ENCODE results near the gene FAM222A.

The FAM222A gene

DNA sequence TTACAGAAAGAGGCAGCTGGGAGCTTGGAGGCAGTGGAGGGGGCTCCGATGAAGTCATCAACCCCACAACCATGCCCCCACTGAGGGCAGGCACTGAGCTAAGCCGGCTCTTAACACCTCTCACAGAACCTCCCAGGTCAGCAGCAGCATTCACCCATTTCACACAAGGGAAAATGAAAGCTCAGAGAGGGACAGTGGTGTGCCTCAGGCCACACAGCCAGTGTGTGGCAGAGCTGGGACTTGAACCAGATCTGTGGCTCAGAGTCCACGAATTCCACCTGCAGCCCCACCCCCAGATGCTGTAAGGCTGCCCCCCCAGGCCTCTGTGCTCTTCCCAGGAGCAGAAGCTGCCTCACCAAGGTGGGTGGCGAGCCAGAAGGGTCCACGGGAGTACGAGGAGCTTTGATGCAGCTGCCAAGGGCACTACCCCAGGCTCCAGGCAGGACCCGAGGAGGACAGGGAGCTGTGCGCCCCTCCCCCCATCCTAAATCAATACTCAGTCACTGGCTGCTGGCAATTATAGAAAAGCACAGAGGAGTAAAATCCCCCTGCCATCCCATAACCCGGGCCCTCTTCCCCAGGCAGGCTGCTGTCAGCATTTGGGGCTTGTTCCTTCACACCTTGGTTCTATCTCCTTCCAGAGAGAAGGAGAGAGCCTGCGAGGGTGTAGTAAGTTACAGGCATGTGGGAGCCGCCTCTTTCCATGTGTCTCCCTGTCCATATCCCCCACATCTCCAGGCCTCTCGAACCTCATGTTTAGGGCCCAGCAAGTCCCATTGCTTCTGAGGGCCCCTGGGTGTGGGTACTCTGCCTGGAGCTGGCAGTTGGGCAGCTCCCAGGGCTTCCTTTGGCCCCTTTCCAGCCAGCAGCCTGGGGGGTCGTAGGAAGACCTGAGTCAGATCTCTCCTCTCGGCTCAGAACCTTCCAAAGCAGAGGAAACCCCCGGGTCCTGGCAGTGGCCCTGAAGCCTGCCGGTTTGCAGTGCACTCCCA lies 47.6 kb downstream of the FAM222A start:
- H3K27me3 ChIP-seq (ENCODE audit: control insufficient read depth, insufficient read depth, low read length): no peaks in the 10 kb centered on the region

DNA sequence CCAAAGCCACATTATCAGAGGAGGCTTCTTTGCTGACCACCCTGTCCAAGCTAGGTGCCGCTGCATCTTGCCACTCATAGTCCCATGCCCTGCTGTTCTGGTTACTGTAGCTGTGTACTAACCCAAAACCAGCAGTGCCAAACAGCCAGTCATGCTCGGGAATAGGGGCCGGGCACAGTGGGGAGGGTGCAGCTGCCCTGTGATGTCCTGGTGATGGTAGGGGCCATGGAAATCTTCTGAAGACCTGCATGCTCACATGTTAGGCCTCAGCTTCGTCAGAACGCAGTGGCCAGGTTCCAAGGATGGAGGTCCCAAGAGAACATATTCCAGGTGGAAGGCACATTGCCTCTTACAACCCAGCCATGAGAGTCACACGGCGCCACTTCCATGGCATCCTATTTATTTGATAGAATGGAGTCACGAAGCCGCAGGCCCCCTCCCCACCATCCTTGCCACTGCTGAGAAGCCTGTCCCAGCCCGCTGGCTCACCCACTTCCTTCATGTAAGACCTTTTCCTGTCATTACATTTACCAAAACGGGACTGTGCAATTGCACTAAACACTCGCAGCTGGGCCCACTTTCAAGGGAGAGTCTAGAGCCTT lies 48.5 kb downstream of the FAM222A start:
- Histone ChIP-seq H3K36me3 (ENCODE audit: control insufficient read depth, low read depth, low read length) (no peaks in the 10 kb centered on the region), H3K4me1 (ENCODE audit: control insufficient read depth, low read depth, low read length) (no peaks in the 10 kb centered on the region), H3K9me3 (ENCODE audit: control insufficient read depth, low read depth, low read length) (no peaks in the 10 kb centered on the region), H3K9ac (ENCODE audit: low read length) (no peak overlapping the region), H3K27me3 (ENCODE audit: control insufficient read depth, insufficient read depth, low read length) (no peaks in the 10 kb centered on the region), H3K27ac (ENCODE audit: low read length) (no peak overlapping the region), H3K4me3 (ENCODE audit: low read length) (no peak overlapping the region)

More for the DNA sequence above, 47.6 kb downstream of the FAM222A start:
- no peaks in the 10 kb centered on the region for H3K9me3 ChIP-seq (ENCODE audit: control insufficient read depth, low read depth, low read length)
- no peak overlapping the region for H3K4me3 ChIP-seq (ENCODE audit: low read length)
- H3K4me1 ChIP-seq (ENCODE audit: control insufficient read depth, low read depth, low read length): no peaks in the 10 kb centered on the region
- no peaks in the 10 kb centered on the region for H3K36me3 ChIP-seq (ENCODE audit: control insufficient read depth, low read depth, low read length)
- H3K27ac ChIP-seq (ENCODE audit: low read length): no peak overlapping the region
- no peak overlapping the region for H3K9ac ChIP-seq (ENCODE audit: low read length)

DNA sequence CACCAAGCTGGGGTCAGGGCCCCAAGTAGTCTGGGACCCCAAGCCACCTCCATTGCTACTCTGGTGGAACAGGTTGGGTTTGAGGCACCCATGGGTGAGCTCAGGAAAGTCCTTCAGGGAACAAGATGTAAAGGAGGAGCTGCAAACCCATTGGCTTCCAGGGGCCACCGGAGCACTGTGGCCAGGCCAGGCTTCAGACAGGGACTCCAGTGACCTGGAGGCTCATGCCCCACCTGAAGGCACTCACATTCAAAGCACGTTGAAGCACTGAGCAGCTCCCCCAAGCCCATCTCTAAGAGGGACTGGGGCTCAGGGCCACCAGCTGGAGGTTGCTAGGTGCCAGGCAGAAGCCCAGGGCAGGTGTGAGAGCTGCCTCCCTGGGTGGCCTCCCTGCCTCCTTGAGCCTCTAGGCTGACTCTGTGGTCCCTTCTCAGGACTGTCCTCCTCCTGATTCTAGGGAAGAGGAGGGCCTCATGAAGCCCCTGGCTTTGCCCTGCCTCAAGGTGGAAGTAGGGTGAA lies 49.1 kb downstream of the FAM222A start:
- Histone ChIP-seq H3K4me3 (ENCODE audit: low read length) (no peak overlapping the region), H3K36me3 (ENCODE audit: control insufficient read depth, low read depth, low read length) (no peaks in the 10 kb centered on the region), H3K27ac (ENCODE audit: low read length) (no peak overlapping the region), H3K27me3 (ENCODE audit: control insufficient read depth, insufficient read depth, low read length) (no peaks in the 10 kb centered on the region), H3K4me1 (ENCODE audit: control insufficient read depth, low read depth, low read length) (no peaks in the 10 kb centered on the region), H3K9me3 (ENCODE audit: control insufficient read depth, low read depth, low read length) (no peaks in the 10 kb centered on the region), H3K9ac (ENCODE audit: low read length) (no peak overlapping the region)

GRCh38 chr12:109763201-109763841 lies 49.7 kb downstream of the FAM222A start:
- no peak overlapping the region for H3K27ac ChIP-seq (ENCODE audit: low read length)
- no peaks in the 10 kb centered on the region for H3K4me1 ChIP-seq (ENCODE audit: control insufficient read depth, low read depth, low read length)
- no peak overlapping the region for H3K9ac ChIP-seq (ENCODE audit: low read length)
- H3K9me3 ChIP-seq (ENCODE audit: control insufficient read depth, low read depth, low read length): no peaks in the 10 kb centered on the region
- H3K36me3 ChIP-seq (ENCODE audit: control insufficient read depth, low read depth, low read length): no peaks in the 10 kb centered on the region
- no peaks in the 10 kb centered on the region for H3K27me3 ChIP-seq (ENCODE audit: control insufficient read depth, insufficient read depth, low read length)
- no peak overlapping the region for H3K4me3 ChIP-seq (ENCODE audit: low read length)

DNA sequence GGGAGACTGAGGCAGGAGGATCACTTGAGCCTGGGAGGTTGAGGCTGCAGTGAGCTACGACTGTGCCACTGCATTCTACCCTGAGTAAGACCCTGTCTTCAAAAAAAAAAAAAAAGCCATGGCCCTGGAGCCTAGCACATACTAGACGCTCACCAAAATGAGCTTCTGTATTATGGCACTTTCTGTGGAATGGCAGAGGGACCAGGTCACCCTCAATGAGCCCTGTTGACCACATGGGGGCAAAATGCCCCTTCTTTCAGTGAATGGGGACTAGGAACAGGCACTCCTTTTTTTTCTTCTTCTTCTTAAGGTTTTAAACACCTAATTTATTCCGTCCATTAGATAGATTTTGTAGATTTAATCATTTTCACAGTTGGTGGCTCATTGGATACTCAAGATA lies 50.5 kb downstream of the FAM222A start:
- no peak overlapping the region for H3K9ac ChIP-seq (ENCODE audit: low read length)
- H3K36me3 ChIP-seq (ENCODE audit: control insufficient read depth, low read depth, low read length): no peaks in the 10 kb centered on the region
- no peaks in the 10 kb centered on the region for H3K9me3 ChIP-seq (ENCODE audit: control insufficient read depth, low read depth, low read length)
- H3K27me3 ChIP-seq (ENCODE audit: control insufficient read depth, insufficient read depth, low read length): no peaks in the 10 kb centered on the region
- H3K4me1 ChIP-seq (ENCODE audit: control insufficient read depth, low read depth, low read length): no peaks in the 10 kb centered on the region
- H3K4me3 ChIP-seq (ENCODE audit: low read length): no peak overlapping the region
- H3K27ac ChIP-seq (ENCODE audit: low read length): no peak overlapping the region

GRCh38 chr12:109764776-109765445 lies 51.3 kb downstream of the FAM222A start:
- no peak overlapping the region for H3K27ac ChIP-seq (ENCODE audit: low read length)
- no peak overlapping the region for H3K9ac ChIP-seq (ENCODE audit: low read length)
- no peaks in the 10 kb centered on the region for H3K27me3 ChIP-seq (ENCODE audit: control insufficient read depth, insufficient read depth, low read length)
- H3K4me1 ChIP-seq (ENCODE audit: control insufficient read depth, low read depth, low read length): no peaks in the 10 kb centered on the region
- no peaks in the 10 kb centered on the region for H3K36me3 ChIP-seq (ENCODE audit: control insufficient read depth, low read depth, low read length)
- H3K4me3 ChIP-seq (ENCODE audit: low read length): no peak overlapping the region
- no peaks in the 10 kb centered on the region for H3K9me3 ChIP-seq (ENCODE audit: control insufficient read depth, low read depth, low read length)

GRCh38 chr12:109765446-109765810 lies 51.8 kb downstream of the FAM222A start:
- no peak overlapping the region for H3K27ac ChIP-seq (ENCODE audit: low read length)
- no peaks in the 10 kb centered on the region for H3K27me3 ChIP-seq (ENCODE audit: control insufficient read depth, insufficient read depth, low read length)
- H3K4me1 ChIP-seq (ENCODE audit: control insufficient read depth, low read depth, low read length): no peaks in the 10 kb centered on the region
- no peak overlapping the region for H3K4me3 ChIP-seq (ENCODE audit: low read length)
- H3K9me3 ChIP-seq (ENCODE audit: control insufficient read depth, low read depth, low read length): no peaks in the 10 kb centered on the region
- no peaks in the 10 kb centered on the region for H3K36me3 ChIP-seq (ENCODE audit: control insufficient read depth, low read depth, low read length)
- no peak overlapping the region for H3K9ac ChIP-seq (ENCODE audit: low read length)

GRCh38 chr12:109766251-109766778 lies 52.7 kb downstream of the FAM222A start:
- no peaks in the 10 kb centered on the region for H3K9me3 ChIP-seq (ENCODE audit: control insufficient read depth, low read depth, low read length)
- H3K9ac ChIP-seq (ENCODE audit: low read length): no peak overlapping the region
- H3K4me1 ChIP-seq (ENCODE audit: control insufficient read depth, low read depth, low read length): no peaks in the 10 kb centered on the region
- H3K27ac ChIP-seq (ENCODE audit: low read length): no peak overlapping the region
- H3K4me3 ChIP-seq (ENCODE audit: low read length): no peak overlapping the region
- no peaks in the 10 kb centered on the region for H3K27me3 ChIP-seq (ENCODE audit: control insufficient read depth, insufficient read depth, low read length)
- no peaks in the 10 kb centered on the region for H3K36me3 ChIP-seq (ENCODE audit: control insufficient read depth, low read depth, low read length)

- no peaks in the 10 kb centered on the region for H3K36me3 ChIP-seq (ENCODE audit: control insufficient read depth, low read depth, low read length)
- H3K9ac ChIP-seq (ENCODE audit: low read length): no peak overlapping the region
- no peak overlapping the region for H3K27ac ChIP-seq (ENCODE audit: low read length)
- no peaks in the 10 kb centered on the region for H3K4me1 ChIP-seq (ENCODE audit: control insufficient read depth, low read depth, low read length)
- H3K9me3 ChIP-seq (ENCODE audit: control insufficient read depth, low read depth, low read length): no peaks in the 10 kb centered on the region
- H3K4me3 ChIP-seq (ENCODE audit: low read length): no peak overlapping the region
- no peaks in the 10 kb centered on the region for H3K27me3 ChIP-seq (ENCODE audit: control insufficient read depth, insufficient read depth, low read length)
Observed at GRCh38 chr12:109767456-109767855, 53.8 kb downstream of the FAM222A start.

- no peaks in the 10 kb centered on the region for H3K36me3 ChIP-seq (ENCODE audit: control insufficient read depth, low read depth, low read length)
- H3K4me3 ChIP-seq (ENCODE audit: low read length): no peak overlapping the region
- H3K27me3 ChIP-seq (ENCODE audit: control insufficient read depth, insufficient read depth, low read length): no peaks in the 10 kb centered on the region
- H3K4me1 ChIP-seq (ENCODE audit: control insufficient read depth, low read depth, low read length): no peaks in the 10 kb centered on the region
- no peak overlapping the region for H3K9ac ChIP-seq (ENCODE audit: low read length)
- H3K9me3 ChIP-seq (ENCODE audit: control insufficient read depth, low read depth, low read length): no peaks in the 10 kb centered on the region
- no peak overlapping the region for H3K27ac ChIP-seq (ENCODE audit: low read length)
Observed at GRCh38 chr12:109767991-109768900, 54.6 kb downstream of the FAM222A start.
